Cardiac muscle cell (in vitro differentiated cells and primary cell): Measurements from ENCODE around the gene DCAF17. TPM values are rescaled to one million over a fixed set of nuclear protein-coding genes. Genes with fewer than 3 reads are reported as not detected.

Source experiments
- DNase-seq, 2 donors: peaks; one replicate each; pipeline versions ENCODE4 v3.0.0 to v3.0.0-alpha.2; 2010 to 2017; ENCODE audit warnings: low read depth in 1 of 2, low spot score in 1 of 2
- H3K27ac ChIP-seq: fragments of 200-600 bp; sonication (generic); 2 replicates; pipeline ENCODE4 v1.5.1; 2016
- H3K27me3 ChIP-seq: fragments of 200-600 bp; sonication (generic); 2 replicates; pipeline ENCODE4 v1.6.0; 2016; ENCODE audit warnings: control low read depth
- H3K36me3 ChIP-seq: fragments of 200-600 bp; sonication (generic); 2 replicates; pipeline ENCODE4 v1.5.1; 2016; ENCODE audit warnings: control low read depth
- H3K4me1 ChIP-seq: fragments of 200-600 bp; sonication (generic); 2 replicates; pipeline ENCODE4 v1.8.1; 2017; ENCODE audit warnings: low read depth, mild to moderate bottlenecking, mixed run types
- H3K4me3 ChIP-seq: fragments of 200-600 bp; sonication (generic); 2 replicates; pipeline ENCODE4 v1.5.1; 2016; ENCODE audit warnings: mild to moderate bottlenecking
- H3K9me3 ChIP-seq: fragments of 200-600 bp; sonication (generic); 2 replicates; pipeline ENCODE4 v1.5.1; 2017; ENCODE audit warnings: low read depth, mild to moderate bottlenecking, control low read depth
- CTCF ChIP-seq: IDR thresholded peaks from 2 replicates; pipeline ENCODE4 v1.5.1; 2012; ENCODE audit warnings: low read depth, mild to moderate bottlenecking, low read length
- polyA plus RNA-seq: library from polyadenylated mRNA; unstranded; fragments of >200 nt; fragmentation: Nextera tagmentation; extraction: Ambion mirVana; gene quantifications from 2 replicates; pipeline ENCODE4 v1.2.1, GENCODE V29; 2016
- total RNA-seq: library from RNA; depleted of rRNA; stranded (reverse); fragments of >200 nt; gene quantifications from 2 replicates; pipeline ENCODE4 v1.2.3, GENCODE V29; 2016

Gene DCAF17
- total RNA-seq, result 6.4 and 11.4 TPM in 2 replicates
- polyA plus RNA-seq, result 9.5 and 9.7 TPM in 2 replicates

- no peaks in the 10 kb centered on the region for H3K36me3 ChIP-seq
- H3K4me1 ChIP-seq, result no peaks in the 10 kb centered on the region
- no peaks in the 10 kb centered on the region for H3K9me3 ChIP-seq
- peak; percentile 31 for TF ChIP-seq CTCF
- H3K4me3 ChIP-seq, result peak within 1 kb of the TSS; percentile 51
- peak within 1 kb of the TSS; percentile 90 for H3K27ac ChIP-seq
- no peaks in the 10 kb centered on the region for H3K27me3 ChIP-seq
- peak; percentile 97 to 98 for DNase-seq
Observed at GRCh38 chr2:171434013-171434989, at the start of gene DCAF17. Gene DCAF17 (plus strand): TSS chr2:171434226. CDS start chr2:171434578, 352 bp downstream.

- no peaks in the 10 kb centered on the region for H3K4me1 ChIP-seq
- H3K36me3 ChIP-seq, result no peaks in the 10 kb centered on the region
- no peak for DNase-seq
- H3K27ac ChIP-seq, result no peak overlapping the region
- no peaks in the 10 kb centered on the region for H3K27me3 ChIP-seq
- no peak overlapping the region for H3K4me3 ChIP-seq
- no peak for TF ChIP-seq CTCF
- no peaks in the 10 kb centered on the region for H3K9me3 ChIP-seq
Observed at GRCh38 chr2:171386627-171387026, 47.4 kb upstream of the DCAF17 start.

- no peak for DNase-seq
- TF ChIP-seq CTCF, result no peak
- Histone ChIP-seq H3K36me3 (no peaks in the 10 kb centered on the region), H3K27me3 (no peaks in the 10 kb centered on the region), H3K4me1 (no peaks in the 10 kb centered on the region), H3K27ac (no peak overlapping the region), H3K4me3 (no peak overlapping the region), H3K9me3 (no peaks in the 10 kb centered on the region)
Observed at GRCh38 chr2:171387052-171387451, 47.0 kb upstream of the DCAF17 start.

- H3K27ac ChIP-seq, result no peak overlapping the region
- DNase-seq, result no peak
- no peaks in the 10 kb centered on the region for H3K9me3 ChIP-seq
- no peak overlapping the region for H3K4me3 ChIP-seq
- H3K27me3 ChIP-seq, result no peaks in the 10 kb centered on the region
- no peak for TF ChIP-seq CTCF
- no peaks in the 10 kb centered on the region for H3K36me3 ChIP-seq
- H3K4me1 ChIP-seq, result peaks cover 7% of the 10 kb centered on the region
Observed at GRCh38 chr2:171389325-171389724, 44.7 kb upstream of the DCAF17 start.

- Histone ChIP-seq H3K36me3 (no peaks in the 10 kb centered on the region), H3K27ac (no peak overlapping the region), H3K4me3 (no peak overlapping the region), H3K4me1 (peaks cover 9% of the 10 kb centered on the region), H3K27me3 (no peaks in the 10 kb centered on the region), H3K9me3 (no peaks in the 10 kb centered on the region)
- DNase-seq, result no peak
- TF ChIP-seq CTCF, result no peak
Observed at GRCh38 chr2:171389780-171390179, 44.2 kb upstream of the DCAF17 start.
